ENCODE measurements around the gene PTPN14.

Gene PTPN14

DNA sequence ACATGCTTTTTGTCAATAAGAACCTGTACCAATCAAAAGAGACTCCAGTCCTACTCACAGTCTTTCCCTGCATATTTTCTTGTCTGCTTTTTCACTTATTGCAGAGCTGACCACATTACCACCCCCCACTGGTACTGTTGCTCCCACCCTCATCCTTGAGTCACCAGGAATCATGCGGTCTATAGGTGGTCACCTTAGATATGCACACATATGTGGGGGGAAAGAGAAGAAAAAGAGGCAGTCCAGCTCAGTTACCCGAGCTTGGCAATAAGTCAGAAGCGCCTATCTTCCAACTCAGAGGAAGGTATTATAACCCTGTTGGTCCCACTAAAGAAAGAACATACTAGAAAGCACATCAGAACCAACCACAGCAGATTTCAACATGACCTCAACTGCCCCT, 151.3 kb downstream of the PTPN14 start:
- no peak for DNase-seq (ENCODE audit: low read depth in 2 of 2)

DNA sequence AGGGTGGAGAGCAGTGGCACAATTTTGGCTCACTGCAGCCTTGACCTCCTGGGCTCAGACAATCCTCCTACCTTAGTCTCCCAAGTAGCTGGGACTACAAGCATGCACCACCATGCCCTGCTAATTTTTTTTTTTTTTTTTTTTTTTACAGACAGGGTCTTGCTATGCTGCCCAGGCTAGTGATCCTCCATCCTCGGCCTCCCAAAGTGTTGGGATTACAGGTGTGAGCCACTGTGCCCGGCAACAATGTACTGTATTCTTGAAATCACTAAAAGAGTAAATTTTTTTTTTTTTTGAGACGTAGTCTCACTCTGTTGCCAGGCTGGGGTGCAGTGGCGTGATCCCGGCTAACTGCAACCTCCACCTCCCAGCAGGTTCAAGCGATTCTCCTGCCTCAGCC, 152.9 kb downstream of the PTPN14 start:
- DNase-seq (ENCODE audit: low read depth in 2 of 2): no peak

DNA sequence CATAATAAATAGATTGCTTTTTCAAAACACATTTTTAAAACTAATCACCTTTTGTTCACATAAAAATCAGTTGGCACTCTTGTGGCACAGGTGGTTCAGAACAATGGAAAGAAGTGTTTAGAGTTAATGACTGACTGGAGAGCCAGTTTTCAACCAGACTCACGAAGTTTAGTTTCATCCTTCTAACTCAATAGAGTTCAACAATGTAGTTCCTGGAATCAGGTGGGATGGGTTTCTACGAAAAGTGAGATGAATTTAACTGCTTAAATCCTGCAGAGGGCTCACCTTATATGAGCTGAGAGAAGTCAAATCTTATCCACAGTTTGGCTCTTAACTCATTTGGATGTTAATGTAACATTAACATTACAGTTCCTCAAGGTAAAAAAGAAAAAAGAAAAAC, 153.9 kb downstream of the PTPN14 start:
- no peak for DNase-seq (ENCODE audit: low read depth in 2 of 2)

DNA sequence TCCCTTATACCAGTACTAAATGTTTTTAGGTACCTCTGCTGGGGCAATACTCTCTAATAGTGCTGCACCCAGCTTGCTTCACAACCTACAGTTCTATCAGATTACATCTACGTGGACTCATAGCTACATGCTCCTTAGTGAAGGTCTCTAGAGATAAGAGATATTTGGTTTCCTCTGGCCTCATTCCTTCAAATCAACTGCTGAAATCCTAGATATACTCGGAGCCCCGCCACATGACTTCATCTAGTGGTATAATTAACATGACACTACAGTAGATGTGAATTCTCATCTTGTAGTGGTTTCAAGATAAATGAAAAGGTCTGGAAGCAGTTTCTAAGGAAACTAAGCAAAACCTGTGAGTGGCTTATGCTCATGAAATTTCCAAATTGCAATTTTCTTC, 155.1 kb downstream of the PTPN14 start:
- DNase-seq (ENCODE audit: low read depth in 2 of 2): no peak

DNA sequence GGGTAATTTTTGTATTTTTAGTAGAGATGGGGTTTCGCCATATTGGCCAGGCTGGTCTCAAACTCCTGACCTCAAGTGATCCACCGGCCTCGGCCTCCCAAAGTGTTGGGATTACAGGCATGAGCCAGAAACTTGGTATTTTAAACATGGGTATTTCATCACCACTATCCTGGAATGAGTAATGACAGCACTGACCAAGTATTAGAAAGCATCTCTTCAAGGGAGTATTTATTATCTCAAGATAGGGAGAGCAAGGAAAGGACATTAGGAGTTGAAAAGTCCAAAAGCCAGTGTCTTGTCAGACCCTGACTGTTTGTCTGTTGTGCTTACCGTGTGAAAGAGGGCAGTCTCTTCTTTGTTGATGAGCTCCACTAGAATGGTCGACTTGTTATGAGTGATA, 156.8 kb downstream of the PTPN14 start:
- DNase-seq (ENCODE audit: low read depth in 2 of 2): peak; percentile 56 to 63

DNA sequence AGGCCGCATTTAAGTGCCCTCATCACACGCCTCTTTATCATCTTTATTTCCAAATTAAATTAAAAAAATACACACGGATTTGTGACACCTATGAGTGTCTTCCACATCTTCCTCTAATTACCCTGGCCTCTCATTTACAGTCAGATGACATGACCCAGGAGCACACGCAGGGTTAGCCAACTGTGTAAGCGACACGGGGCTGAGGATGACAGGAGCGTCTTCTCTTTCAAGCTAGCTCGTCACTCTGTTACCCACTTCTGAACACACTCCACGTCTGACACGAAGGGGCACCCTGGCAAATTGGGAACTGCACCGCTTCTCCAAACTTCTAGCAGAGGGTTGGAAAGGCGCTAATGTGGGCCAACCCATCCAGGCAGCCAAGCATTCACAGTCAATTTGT, 158.3 kb downstream of the PTPN14 start:
- DNase-seq (ENCODE audit: low read depth in 2 of 2): no peak

DNA sequence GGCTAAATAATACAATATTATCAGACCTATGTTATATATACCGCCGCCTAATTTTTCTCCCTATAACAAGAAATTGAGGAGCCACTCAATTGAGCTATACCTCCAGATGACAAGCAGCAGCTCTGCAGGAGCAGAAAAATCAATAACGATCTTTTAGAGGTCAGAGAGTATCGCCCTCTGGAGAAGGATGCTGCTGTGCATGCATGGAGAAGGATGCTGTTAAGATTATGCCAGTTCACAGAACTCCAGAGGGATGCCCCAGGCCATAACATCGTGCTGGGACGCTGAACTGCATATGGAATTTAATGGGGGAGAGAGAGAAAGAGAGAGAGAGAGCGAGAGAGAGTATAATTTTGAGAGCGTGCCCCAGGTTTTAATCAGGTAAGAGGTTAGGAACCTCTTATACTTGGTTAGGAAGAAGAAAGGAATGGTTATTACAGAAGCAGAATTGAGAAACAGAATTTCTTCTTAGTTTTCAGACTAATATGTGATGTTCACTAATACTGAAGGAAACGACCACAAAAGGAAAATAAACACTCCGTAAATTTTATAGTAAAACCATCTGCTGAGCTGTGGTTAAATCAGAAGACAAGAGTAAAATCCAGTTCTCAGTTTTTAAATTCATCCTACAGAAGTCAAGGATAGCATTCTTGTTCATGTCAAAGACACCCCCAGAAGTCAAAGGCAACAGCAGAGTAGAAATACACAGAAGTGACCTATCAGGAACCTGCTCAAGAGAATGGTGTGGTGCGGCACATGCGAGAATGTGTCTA, 159.3 kb downstream of the PTPN14 start:
- peak; percentile 42 for DNase-seq (ENCODE audit: low read depth in 2 of 2)

DNA sequence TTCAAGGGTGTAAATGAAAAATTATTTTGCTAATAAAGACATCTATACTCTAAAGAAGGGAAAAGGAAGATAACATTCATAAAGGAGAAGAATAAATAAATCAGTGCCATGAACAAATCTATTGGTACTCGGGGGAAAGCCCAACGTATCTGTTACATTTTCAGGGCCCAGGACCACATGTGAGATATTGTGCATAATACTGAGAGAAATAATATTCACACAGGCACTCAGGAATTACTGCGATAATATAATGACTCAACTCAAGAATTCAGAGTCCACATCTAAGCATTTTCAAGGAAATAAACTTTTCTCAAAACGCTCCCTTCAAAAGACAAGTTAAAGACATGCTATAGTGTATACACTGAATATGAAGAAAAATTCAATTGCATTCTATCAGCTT, 161.7 kb downstream of the PTPN14 start:
- DNase-seq (ENCODE audit: low read depth in 2 of 2): no peak

DNA sequence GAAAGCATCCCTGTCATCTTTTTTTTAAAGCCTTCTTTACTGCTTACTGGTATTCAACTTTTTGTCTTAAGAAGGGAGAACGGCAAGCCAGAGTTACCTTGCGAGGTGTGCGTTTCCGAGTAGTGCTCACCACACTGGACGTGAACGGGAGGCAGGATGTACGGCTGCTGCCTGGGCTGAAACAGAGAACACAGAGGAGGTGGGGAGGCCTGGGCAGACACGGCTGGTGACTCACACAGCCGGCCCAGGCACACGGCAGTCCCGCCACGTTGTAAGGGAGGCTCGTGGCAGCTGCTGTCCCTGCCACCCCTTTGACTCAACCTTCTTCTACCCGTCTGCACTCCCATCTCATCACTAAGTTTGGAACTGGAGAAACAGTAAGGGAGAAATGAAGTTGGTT, 164.7 kb downstream of the PTPN14 start:
- no peak for DNase-seq (ENCODE audit: low read depth in 2 of 2)

DNA sequence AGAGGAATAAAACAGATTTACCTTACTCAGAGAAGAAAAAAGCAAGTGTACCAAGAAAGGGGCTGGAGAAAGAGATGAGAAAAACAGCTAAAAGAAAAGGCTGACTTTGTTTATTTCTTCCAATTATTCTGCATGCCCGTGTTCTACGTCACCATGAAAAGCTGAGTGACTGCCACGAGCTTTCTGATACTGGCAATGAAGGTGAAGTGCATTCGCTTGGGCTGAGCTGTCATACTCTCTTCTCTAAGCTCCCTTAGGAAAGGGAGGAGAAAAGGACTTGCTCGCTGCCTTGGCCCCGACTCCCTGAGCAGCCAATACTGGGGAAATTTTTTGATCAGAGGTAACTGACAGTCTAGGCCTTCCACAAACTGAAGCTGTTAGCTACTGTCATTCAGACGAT, 165.1 kb downstream of the PTPN14 start:
- DNase-seq (ENCODE audit: low read depth in 2 of 2): no peak

DNA sequence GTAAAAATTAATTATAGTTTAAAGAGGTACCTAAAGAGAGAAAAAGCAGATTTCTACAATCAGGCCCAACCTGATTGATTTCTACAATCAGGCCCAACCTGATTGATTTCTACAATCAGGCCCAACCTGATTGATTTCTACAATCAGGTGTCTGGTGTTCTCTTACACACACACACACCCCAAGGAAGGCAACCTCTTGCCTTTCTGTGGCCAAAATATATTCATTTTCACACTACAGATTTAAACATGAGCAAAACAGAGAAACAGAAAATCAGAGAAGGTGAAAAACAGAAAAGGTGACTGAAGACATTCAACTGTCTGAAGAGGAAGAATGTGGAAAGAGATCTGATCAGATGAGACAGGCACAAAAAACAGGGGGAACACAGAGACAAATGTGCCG, 166.0 kb downstream of the PTPN14 start:
- no peak for DNase-seq (ENCODE audit: low read depth in 2 of 2)

DNA sequence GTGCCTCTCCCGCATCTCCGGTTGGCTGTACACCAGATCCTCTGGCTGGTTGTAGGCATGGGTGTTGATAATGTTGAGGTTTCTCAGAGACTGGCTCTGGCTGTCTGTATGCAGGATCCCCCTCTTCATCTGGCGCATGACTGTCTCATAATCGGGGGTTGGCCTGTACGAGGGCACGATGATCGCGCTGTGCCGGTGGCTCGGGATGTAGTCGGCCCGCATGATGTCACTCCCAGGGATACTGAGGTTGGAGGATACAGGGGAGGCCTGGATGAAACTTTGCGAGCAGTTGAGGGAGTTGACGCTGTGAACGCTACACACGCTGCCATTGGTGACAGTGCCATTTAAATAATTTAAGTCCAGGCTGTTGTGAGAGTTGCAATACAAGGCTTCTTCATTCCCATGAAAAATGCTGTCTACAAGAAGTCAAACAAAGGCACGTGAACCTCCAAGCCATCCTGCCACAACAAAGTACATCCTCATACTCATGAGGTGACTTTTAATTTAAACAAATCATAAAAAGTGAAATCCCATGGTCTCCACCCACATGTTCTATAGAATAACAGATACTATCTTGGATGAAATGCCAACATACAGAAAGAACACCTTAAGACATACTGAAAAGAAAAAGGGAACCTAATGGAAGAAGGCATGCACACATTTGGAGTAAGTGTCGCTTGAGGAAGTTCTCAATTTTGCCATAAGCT, 166.9 kb downstream of the PTPN14 start:
- DNase-seq (ENCODE audit: low read depth in 2 of 2): no peak

DNA sequence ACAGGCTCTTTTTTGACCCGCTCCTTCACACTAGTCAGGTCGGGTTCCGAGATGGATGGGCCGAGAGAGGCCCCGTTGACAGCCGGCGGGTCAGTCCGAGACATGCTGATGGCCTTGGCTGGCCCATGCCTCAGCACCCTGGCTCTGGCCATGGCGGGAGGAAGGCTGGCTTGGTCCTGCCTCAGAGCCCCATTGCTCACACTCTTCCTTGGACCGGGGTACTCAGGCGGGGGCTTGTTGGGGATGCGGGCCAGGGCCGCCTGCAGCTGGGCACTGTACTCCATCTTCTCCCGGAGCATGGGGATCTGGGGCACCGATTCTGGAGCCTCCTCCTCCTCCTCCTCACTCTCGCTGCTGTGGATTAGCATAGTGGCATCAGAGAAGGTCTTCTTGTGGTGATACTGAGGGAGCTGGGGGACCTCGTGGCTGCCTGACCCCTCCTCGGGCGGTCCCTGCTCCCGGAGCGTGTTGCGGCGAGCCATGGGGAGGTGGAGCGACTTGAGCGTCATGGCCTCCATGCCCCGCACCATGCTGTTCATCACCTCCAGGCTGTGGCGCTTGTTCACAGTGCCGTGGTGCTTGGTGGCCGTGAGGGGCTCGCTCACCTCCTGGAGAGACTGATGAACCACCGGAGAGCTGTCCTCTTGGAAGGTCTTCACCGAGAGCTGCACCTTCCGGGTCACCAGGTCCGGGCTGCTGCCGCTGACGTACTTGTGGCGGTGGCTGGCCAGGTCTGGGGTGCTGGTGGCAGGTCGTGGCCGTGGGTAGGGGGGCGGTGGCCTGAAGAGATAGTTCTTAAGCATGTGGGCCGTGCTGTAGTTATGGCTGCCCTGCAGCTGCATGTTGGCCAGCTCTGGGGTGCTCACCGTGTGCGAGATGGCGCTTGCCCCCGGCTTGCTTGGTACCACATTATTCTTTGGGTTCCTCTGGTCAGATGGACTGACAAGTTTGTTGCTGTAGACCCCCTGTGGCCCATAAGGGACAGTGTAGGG, 167.7 kb downstream of the PTPN14 start:
- DNase-seq (ENCODE audit: low read depth in 2 of 2): no peak

DNA sequence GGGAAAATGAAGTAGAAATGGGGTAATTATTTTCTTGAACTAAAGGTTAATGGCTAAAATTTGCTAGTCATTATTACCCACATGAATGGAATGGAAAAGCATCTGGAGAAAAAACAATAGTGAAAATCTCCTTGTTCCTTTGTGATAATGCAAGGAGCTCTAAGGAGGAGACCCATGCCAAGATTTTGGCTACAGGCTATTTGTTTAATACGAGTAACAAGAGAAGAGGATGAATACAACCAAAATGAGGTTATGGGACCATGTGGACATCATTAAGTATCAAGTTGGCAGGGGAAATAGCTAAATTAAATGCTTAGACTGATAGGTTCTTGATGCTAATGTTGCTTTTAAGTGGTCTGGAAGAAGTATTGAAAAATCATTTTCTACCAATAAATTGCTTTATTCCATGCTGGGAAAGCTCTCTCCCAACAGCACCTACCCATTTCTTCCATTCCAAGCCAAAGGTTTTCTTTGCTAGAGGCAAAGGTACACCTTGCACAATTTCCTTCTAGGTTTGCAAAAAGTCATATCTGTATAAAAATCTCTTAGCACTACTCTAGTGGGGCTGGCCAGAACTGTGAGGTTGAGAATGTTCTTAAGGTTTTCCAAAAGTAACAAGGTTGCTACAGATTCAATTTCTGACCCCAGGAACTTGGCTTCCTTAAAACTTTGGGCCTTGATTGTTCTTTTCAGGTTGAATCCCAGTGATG, 170.3 kb downstream of the PTPN14 start:
- no peak for DNase-seq (ENCODE audit: low read depth in 2 of 2)

DNA sequence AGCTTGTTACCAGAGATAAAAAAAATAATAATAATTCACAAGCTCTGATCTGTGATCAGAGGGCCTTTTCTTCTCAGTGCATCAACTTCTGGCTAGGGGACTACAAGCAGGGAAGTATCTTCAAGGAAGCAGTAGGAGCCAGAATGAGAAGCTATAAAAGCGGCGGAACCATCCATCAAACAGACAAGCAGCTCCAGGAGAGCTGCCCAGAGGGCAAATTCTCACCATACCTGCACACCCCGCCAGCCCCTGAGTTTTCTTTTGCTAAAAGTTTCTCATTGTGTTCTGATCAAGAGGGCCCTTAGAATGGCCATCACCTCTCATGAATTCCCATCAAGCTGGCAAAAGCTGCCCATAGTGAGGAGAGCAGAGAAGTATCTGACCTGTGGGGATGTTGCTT, 171.0 kb downstream of the PTPN14 start:
- no peak for DNase-seq (ENCODE audit: low read depth in 2 of 2)

DNA sequence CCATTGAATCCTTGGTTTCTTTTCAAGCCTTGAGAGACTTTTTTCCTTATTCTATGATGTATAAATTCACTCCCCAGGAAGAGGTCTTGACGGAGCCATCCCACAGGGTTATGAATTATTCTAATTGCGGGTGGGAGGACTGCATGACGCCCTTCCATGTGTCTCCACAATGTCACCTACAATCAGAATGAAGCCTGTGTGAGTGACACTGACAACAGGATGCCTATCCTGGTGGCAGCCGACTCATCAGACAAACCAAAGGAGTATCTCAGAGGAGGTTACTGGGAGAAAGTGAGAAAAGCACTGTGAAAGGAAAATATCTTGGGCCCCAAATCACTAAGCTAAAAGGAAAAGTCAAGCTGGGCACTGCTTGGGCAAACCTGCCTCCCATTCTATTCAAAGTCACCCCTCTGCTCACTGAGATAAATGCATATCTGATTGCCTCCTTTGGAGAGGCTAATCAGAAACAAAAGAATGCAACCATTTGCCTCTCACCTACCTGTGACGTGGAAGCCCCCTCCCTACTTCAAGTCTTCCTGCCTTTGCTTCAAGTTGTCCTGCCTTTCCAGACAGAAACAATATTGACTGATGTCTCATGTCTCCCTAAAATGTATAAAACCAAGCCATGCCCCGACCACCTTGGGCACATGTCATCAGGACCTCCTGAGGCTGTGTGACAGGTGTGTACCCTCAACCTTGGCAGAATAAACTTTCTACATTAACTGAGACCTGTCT, 172.0 kb downstream of the PTPN14 start:
- no peak for DNase-seq (ENCODE audit: low read depth in 2 of 2)

DNA sequence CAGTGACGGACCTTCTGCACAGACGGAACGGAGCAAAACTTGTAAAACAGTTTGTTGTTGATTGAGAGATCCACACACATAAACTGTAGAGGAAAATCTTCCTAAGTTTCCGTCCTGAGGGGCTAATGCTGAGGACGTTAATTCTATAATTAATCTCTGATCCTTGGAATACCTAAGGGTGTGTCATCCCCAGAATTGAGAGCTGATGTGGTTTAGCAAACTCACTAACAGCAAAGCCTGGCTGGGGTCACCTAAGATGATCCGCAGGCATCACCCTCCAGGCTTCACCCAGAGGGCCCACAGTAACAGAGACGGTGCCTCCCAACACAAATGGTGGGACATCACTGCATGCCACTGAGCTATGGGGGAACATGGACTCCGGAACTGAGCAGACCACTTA, 172.9 kb downstream of the PTPN14 start:
- DNase-seq (ENCODE audit: low read depth in 2 of 2): no peak

DNA sequence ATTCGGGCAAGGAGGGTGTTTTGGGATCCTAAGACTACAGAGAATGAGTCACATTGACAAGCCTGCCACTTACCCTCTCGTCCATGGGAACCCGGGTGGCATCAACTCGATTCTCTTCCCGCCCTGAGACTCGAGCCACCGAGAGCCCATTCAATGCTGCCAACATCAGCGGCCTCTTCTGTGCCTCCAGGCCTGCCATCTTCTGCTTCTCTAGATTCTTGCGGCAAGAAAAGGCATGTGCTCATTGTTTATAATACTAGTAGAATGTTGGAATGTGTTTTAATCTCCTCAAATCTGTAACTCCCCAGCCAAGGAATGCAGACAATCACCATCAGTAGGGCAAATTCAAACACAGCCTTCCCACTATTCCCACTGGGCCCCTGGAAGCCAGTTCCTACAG, 173.5 kb downstream of the PTPN14 start:
- peak; percentile 73 to 74 for DNase-seq (ENCODE audit: low read depth in 2 of 2)

DNA sequence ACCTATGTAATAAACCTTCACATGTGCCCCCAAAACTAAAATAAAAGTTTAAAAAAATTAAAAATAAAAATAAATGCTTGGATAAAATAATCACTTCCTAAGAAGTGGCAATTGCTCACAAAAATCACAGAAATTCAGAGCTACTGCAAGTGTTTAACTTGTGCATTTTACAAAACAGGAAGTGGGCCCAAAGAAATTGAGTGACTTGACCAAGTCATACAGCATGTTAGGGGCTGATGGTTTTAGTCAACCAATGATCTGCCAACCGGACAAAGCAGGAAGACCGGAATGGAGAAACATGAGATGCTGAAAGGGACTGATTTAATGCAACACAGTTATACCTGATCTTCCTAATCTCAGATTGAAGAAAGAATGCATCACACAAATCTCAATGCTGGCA, 173.9 kb downstream of the PTPN14 start:
- no peak for DNase-seq (ENCODE audit: low read depth in 2 of 2)

DNA sequence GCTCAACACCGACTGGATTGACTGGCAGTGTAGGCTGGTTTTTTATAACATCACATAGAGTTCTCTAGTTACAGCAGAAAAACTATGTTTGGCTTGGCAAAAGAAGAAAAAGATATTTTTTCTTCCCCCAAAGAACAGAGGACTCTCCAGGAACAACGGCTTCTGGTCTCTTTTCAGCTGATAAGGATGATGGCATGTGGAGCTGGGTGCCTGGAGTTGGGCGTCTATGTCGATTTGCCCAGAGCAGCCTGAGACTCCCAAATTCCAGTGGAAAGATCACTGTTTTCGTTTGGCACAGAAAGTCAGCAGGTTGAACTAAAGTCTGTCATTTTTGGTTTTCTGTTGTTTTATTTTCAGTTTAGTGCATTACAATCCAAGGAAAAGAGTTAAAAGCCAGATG, 179.3 kb downstream of the PTPN14 start:
- DNase-seq (ENCODE audit: low read depth in 2 of 2): no peak

DNA sequence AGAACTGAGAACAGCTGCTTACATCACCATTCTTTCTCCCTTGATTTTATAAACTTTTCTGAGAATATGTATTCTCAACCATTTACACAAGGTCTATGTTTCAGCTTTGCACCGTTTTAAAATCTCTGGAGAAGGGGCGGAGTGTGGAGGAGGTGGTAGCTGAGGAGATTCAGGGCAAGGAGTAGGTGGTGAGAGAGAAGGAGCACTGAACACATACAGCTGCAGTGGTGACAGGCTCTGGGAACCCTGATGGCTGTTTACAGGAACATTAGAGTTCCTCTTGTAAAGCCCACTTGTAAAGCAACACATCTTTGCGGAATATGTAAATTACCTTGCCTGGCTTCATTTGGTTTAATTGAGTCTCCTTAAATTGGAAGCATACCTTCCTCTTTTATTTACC, 180.8 kb downstream of the PTPN14 start:
- no peak for DNase-seq (ENCODE audit: low read depth in 2 of 2)
